ENCODE data around the gene PSG11.
"Not testable (repeated sequence)": the region's sequence is repeated elsewhere in the genome, so short reads cannot be mapped to it uniquely, and the experiment has no call there.

DNA sequence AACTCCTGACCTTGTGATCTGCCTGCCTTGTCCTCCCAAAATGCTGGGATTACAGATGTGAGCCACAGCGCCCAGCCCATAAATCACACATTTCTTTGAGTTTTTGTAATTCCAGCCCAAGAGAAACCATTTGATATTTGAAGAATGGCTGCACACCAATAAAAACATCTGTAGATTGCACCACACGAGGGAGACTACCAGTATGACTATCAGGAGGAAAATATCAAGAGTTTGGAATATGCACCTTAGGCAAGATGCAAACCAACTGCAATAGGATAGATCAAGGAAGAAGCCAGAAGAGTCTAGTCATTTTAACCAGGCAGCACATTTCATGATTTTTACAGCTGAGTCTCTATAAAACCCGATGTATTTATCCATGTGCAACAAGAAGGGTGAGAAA lies 36.1 kb upstream of the PSG11 start:
- TF ChIP-seq, protein P1, sequence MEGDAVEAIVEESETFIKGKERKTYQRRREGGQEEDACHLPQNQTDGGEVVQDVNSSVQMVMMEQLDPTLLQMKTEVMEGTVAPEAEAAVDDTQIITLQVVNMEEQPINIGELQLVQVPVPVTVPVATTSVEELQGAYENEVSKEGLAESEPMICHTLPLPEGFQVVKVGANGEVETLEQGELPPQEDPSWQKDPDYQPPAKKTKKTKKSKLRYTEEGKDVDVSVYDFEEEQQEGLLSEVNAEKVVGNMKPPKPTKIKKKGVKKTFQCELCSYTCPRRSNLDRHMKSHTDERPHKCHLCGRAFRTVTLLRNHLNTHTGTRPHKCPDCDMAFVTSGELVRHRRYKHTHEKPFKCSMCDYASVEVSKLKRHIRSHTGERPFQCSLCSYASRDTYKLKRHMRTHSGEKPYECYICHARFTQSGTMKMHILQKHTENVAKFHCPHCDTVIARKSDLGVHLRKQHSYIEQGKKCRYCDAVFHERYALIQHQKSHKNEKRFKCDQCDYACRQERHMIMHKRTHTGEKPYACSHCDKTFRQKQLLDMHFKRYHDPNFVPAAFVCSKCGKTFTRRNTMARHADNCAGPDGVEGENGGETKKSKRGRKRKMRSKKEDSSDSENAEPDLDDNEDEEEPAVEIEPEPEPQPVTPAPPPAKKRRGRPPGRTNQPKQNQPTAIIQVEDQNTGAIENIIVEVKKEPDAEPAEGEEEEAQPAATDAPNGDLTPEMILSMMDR (IDR thresholded peaks at IDR 0.05), result not testable (repeated sequence)
- TF ChIP-seq TCF7L2 (IDR thresholded peaks at IDR 0.05; ENCODE audit: low read depth, low read length); POLR2AphosphoS5 (IDR thresholded peaks at IDR 0.05; ENCODE audit: low read depth, low read length); REST (IDR thresholded peaks at IDR 0.05; ENCODE audit: insufficient read depth in 1 of 2, low read depth in 2 of 2, low read length in 1 of 2); SIN3A (IDR thresholded peaks at IDR 0.05; ENCODE audit: borderline replicate concordance, insufficient read depth, low read depth, low read length): not testable (repeated sequence)
